SJSA1 (cell line): ENCODE data around the gene PKLR. TPM values are rescaled to one million over a fixed set of nuclear protein-coding genes. Genes with fewer than 3 reads are reported as not detected.
"Not testable (repeated sequence)": the region's sequence is repeated elsewhere in the genome, so short reads cannot be mapped to it uniquely, and the experiment has no call there.

Source experiments
- DNase-seq, 2 experiments: peaks; one replicate each; pipeline ENCODE4 v3.0.0-alpha.2; 2015 to 2020; ENCODE audit warnings: low spot score in 2 of 2, low read depth in 1 of 2
- H3K27ac ChIP-seq: fragments of 250-450 bp; sonication (Bioruptor Pico); 2 replicates; pipeline ENCODE4 v1.5.1; 2020; ENCODE audit warnings: mild to moderate bottlenecking, moderate library complexity
- H3K27me3 ChIP-seq: fragments of 250-450 bp; sonication (Bioruptor Pico); replicated peaks from 2 replicates; pipeline ENCODE4 v1.5.1; 2020; ENCODE audit warnings: mild to moderate bottlenecking, moderate library complexity
- H3K36me3 ChIP-seq: fragments of 250-450 bp; sonication (Bioruptor Pico); 2 replicates; pipeline ENCODE4 v1.5.1; 2020; ENCODE audit warnings: mild to moderate bottlenecking
- H3K4me1 ChIP-seq: fragments of 250-450 bp; sonication (Bioruptor Pico); replicated peaks from 2 replicates; pipeline ENCODE4 v1.6.1; 2021; ENCODE audit warnings: mild to moderate bottlenecking
- H3K4me3 ChIP-seq: fragments of 250-450 bp; sonication (Bioruptor Pico); 2 replicates; pipeline ENCODE4 v1.5.1; 2020; ENCODE audit warnings: mild to moderate bottlenecking
- H3K9me3 ChIP-seq: fragments of 250-450 bp; sonication (Bioruptor Pico); replicated peaks from 2 replicates; pipeline ENCODE4 v1.5.1; 2020; ENCODE audit warnings: mild to moderate bottlenecking
- total RNA-seq: library from RNA; depleted of rRNA; stranded (reverse); fragments of >200 nt; shearing (Covaris generic); gene quantifications from 2 replicates; pipeline ENCODE4 v1.2.3, GENCODE V29; 2014; rRNA removed

The PKLR gene
- total RNA-seq, result not detected in 2 replicates

DNA sequence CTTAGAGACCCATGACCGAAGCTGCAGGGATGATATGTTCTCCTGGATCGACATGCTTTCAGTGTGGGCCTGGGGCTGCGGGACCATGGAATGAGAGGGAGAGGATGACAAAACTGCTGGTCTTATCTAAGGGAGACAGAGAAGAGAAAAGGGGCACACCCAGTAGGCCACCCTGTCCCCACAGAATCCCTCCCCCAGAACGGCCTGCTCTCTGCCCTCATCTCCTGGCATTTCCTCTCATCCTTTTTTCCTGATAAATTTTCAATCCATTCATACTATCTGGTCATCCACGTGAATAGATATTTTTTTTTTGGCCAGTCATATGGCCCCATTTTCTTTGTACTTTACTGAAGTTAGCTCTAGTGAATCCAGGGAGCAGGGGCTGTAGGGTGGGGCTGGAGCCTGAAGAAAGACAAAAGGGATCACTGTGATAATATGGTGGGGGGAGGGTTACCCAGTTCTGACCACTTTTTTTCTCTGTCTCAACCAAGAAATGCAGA, at the start of gene PKLR:
TSS of gene PKLR (minus strand) at position 97 of the 500 bp plus-strand sequence. CDS start at position 54, 43 bp downstream.
- Histone ChIP-seq H3K4me1 (no peaks in the 10 kb centered on the region), H3K36me3 (no peaks in the 10 kb centered on the region), H3K4me3 (no peak within 1 kb of the TSS), H3K9me3 (no peaks in the 10 kb centered on the region), H3K27me3 (no peaks in the 10 kb centered on the region), H3K27ac (no peak within 1 kb of the TSS)
- no peak for DNase-seq

DNA sequence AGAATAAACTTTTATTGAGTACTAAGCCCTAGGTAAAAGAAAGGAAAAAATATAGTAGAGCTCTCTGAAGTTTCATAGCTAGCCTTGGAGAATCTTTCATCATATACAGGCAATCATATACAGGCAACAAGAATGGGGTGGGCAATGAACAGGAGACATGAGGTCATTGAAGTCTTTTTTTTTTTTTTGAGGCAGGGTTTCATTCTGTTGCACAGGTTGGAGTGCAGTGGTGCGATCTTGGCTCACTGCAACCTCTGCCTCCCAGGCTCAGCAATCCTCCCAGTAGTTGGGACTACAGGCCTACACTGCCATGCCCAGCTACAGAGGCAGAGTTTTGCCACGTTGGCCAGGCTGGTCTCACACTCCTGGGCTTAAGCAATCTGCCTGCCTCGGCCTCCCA, 41.6 kb upstream of the PKLR start:
- no peak overlapping the region for H3K27ac ChIP-seq
- no peaks in the 10 kb centered on the region for H3K9me3 ChIP-seq
- H3K4me1 ChIP-seq, result no peaks in the 10 kb centered on the region
- H3K27me3 ChIP-seq, result no peaks in the 10 kb centered on the region
- no peak for DNase-seq
- H3K4me3 ChIP-seq, result no peak overlapping the region
- peaks cover 87% of the 10 kb centered on the region for H3K36me3 ChIP-seq

- no peaks in the 10 kb centered on the region for H3K4me1 ChIP-seq
- peaks cover 79% of the 10 kb centered on the region for H3K36me3 ChIP-seq
- DNase-seq, result no peak
- H3K27me3 ChIP-seq, result no peaks in the 10 kb centered on the region
- no peak overlapping the region for H3K27ac ChIP-seq
- H3K4me3 ChIP-seq, result no peak overlapping the region
- no peaks in the 10 kb centered on the region for H3K9me3 ChIP-seq
Measured at GRCh38 chr1:155339515-155340097, 38.4 kb upstream of the PKLR start.

GRCh38 chr1:155334962-155335361, 33.7 kb upstream of the PKLR start:
- DNase-seq, result no peak

DNA sequence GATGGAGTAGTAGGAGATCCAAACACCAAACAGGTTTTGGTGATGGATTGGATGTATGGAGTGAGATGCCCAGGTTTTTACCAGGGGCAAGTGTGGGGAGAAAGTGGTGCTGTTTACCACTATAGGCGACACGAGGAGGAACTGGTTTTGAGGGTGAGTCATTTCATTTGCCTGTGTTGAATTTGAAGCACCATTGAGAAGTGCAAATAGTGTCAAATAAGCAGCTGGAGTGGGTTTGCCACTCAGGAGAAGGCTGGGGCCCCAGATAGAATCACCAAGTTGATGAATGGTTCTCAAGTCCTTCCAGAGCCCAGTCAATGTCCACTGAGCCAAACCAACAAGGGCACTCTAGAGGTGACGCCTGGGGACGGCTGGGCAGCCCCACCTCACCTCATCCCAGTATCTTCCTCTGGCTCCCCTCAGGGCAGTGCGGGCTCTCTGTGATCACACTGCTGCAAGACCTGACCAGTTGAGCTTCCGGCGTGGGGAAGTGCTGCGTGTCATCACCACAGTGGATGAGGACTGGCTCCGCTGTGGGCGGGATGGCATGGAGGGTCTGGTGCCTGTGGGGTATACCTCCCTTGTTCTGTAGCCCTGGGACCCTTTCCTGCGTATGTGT, 28.9 kb upstream of the PKLR start:
- Histone ChIP-seq H3K27ac (no peak overlapping the region), H3K27me3 (no peaks in the 10 kb centered on the region), H3K9me3 (no peaks in the 10 kb centered on the region; the same call in 1 of the 2 replicates), H3K36me3 (peaks cover 74% of the 10 kb centered on the region), H3K4me1 (peaks cover 7% of the 10 kb centered on the region), H3K4me3 (no peak overlapping the region)
- DNase-seq, result no peak

More at GRCh38 chr1:155334962-155335361, 33.7 kb upstream of the PKLR start:
- Histone ChIP-seq H3K27ac (no peak overlapping the region), H3K9me3 (no peaks in the 10 kb centered on the region), H3K27me3 (no peaks in the 10 kb centered on the region), H3K36me3 (peaks cover 66% of the 10 kb centered on the region), H3K4me1 (no peaks in the 10 kb centered on the region), H3K4me3 (no peak overlapping the region)

GRCh38 chr1:155328856-155329255, 27.6 kb upstream of the PKLR start:
- not testable (repeated sequence) for H3K27ac ChIP-seq, H3K4me1 ChIP-seq, DNase-seq, H3K9me3 ChIP-seq, H3K4me3 ChIP-seq, H3K27me3 ChIP-seq
- peaks cover 79% of the 10 kb centered on the region for H3K36me3 ChIP-seq

GRCh38 chr1:155327981-155328380, 26.7 kb upstream of the PKLR start:
- peaks cover 8% of the 10 kb centered on the region for H3K4me1 ChIP-seq
- no peaks in the 10 kb centered on the region; the same call in 1 of the 2 replicates for H3K9me3 ChIP-seq
- H3K36me3 ChIP-seq, result peaks cover 70% of the 10 kb centered on the region
- H3K4me3 ChIP-seq, result no peak overlapping the region
- no peak overlapping the region for H3K27ac ChIP-seq
- H3K27me3 ChIP-seq, result no peaks in the 10 kb centered on the region
- no peak for DNase-seq

- DNase-seq, result no peak
- Histone ChIP-seq H3K27me3 (no peaks in the 10 kb centered on the region), H3K9me3 (no peaks in the 10 kb centered on the region; the same call in 1 of the 2 replicates), H3K27ac (no peak overlapping the region), H3K4me3 (no peak overlapping the region), H3K4me1 (peaks cover 18% of the 10 kb centered on the region), H3K36me3 (peaks cover 75% of the 10 kb centered on the region)
Measured at GRCh38 chr1:155326631-155327037, 25.4 kb upstream of the PKLR start.

DNA sequence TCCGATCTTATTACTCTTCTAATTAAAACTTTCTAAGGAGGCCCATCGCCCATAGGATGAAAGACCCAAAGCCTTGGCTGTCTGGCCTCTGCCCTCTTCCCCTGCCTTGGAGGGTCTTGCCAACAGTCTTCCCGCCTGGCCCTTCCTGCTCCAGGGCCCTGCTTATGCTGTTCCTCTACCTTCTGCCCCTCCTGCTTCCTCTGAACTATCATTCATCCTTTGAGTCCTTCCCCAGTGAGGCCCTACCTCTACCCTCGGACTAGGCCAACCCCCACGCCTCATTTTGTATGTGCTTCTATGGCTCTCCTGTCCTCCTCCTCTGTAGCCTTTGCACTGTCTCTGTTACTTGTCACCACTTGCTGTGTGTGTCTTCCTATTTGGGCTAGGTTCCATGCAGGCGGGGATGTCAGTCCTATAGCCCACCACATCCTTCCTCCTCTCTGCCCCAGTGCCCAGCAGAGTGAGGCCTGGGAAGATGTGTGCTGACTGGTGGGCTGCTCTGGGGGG, 24.8 kb upstream of the PKLR start:
- Histone ChIP-seq H3K4me3 (no peak overlapping the region), H3K9me3 (no peaks in the 10 kb centered on the region; the same call in 1 of the 2 replicates), H3K27me3 (no peaks in the 10 kb centered on the region), H3K27ac (no peak overlapping the region), H3K36me3 (peaks cover 73% of the 10 kb centered on the region), H3K4me1 (peaks cover 18% of the 10 kb centered on the region)
- DNase-seq, result no peak

DNA sequence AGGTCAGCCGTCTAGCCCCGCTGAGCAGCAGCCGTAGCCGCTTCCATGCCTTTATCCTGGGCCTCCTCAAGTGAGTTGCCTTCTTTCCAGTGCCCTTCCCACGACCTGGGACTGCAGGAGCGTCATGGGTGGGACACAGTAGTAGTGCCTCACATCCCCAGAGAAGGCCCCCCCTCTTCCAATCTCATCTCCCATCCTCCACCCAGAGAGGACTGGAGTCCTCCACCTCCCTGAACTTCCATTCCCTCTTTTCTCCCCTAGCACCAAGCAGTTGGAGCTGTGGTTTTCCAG, 24.3 kb upstream of the PKLR start:
- H3K27ac ChIP-seq, result no peak overlapping the region
- H3K27me3 ChIP-seq, result no peaks in the 10 kb centered on the region
- peaks cover 18% of the 10 kb centered on the region for H3K4me1 ChIP-seq
- H3K9me3 ChIP-seq, result no peaks in the 10 kb centered on the region; the same call in 1 of the 2 replicates
- peak overlapping the region; percentile 62 for H3K4me3 ChIP-seq
- H3K36me3 ChIP-seq, result peaks cover 73% of the 10 kb centered on the region
- no peak for DNase-seq

GRCh38 chr1:155324717-155325602, 23.7 kb upstream of the PKLR start:
- DNase-seq, result peak; percentile 69 to 76

GRCh38 chr1:155324037-155324716, 22.9 kb upstream of the PKLR start:
- Histone ChIP-seq H3K36me3 (peaks cover 75% of the 10 kb centered on the region), H3K9me3 (no peaks in the 10 kb centered on the region; the same call in 1 of the 2 replicates), H3K27ac (peak overlapping the region; percentile 68), H3K27me3 (no peaks in the 10 kb centered on the region), H3K4me1 (peaks cover 18% of the 10 kb centered on the region), H3K4me3 (peak overlapping the region; percentile 62)
- DNase-seq, result peak; percentile 98

More at GRCh38 chr1:155324717-155325602, 23.7 kb upstream of the PKLR start:
- Histone ChIP-seq H3K4me3 (peak overlapping the region; percentile 62), H3K36me3 (peaks cover 73% of the 10 kb centered on the region), H3K27ac (no peak overlapping the region), H3K9me3 (no peaks in the 10 kb centered on the region; the same call in 1 of the 2 replicates), H3K27me3 (no peaks in the 10 kb centered on the region), H3K4me1 (peaks cover 18% of the 10 kb centered on the region)

GRCh38 chr1:155323729-155324036, 22.4 kb upstream of the PKLR start:
- peak in 1 of 2 experiments; percentile 90 for DNase-seq
- Histone ChIP-seq H3K4me3 (peak overlapping the region; percentile 62), H3K27ac (peak overlapping the region; percentile 68), H3K9me3 (no peaks in the 10 kb centered on the region; the same call in 1 of the 2 replicates), H3K36me3 (peaks cover 76% of the 10 kb centered on the region), H3K27me3 (no peaks in the 10 kb centered on the region), H3K4me1 (peaks cover 18% of the 10 kb centered on the region)
